Liver (tissue), 3 donors: ENCODE data around the gene MYO10.

Source experiments
- ATF3 ChIP-seq: IDR thresholded peaks from 2 replicates; pipeline ENCODE4 v1.6.1; 2016; ENCODE audit warnings: antibody characterized with exemption
- CTCF ChIP-seq: fragments of 150-350 bp; IDR thresholded peaks from 2 replicates; pipeline ENCODE4 v1.5.1; 2017; ENCODE audit warnings: improper control_type of control experiment, low read depth, low read length; ENCODE audit not compliant: missing input control
- EGR1 ChIP-seq, 2 donors: IDR thresholded peaks; 2 replicates each; pipeline ENCODE4 v1.6.1; 2016 to 2018; ENCODE audit warnings: antibody characterized with exemption in 2 of 2, low read depth in 2 of 2
- HNF4A ChIP-seq, 2 donors: conservative IDR thresholded peaks; 2 replicates each; pipeline ENCODE4 v1.6.1; 2016; ENCODE audit warnings: antibody characterized with exemption in 2 of 2, mild to moderate bottlenecking in 2 of 2
- HNF4G ChIP-seq: IDR thresholded peaks from 2 replicates; pipeline ENCODE4 v1.6.1; 2016; ENCODE audit warnings: antibody characterized with exemption
- JUND ChIP-seq, 2 donors: IDR thresholded peaks; 2 replicates each; pipeline ENCODE4 v1.6.1; 2016; ENCODE audit warnings: antibody characterized with exemption in 2 of 2
- MAX ChIP-seq: IDR thresholded peaks from 2 replicates; pipeline ENCODE4 v1.6.1; 2016; ENCODE audit warnings: antibody characterized with exemption
- NR2F2 ChIP-seq: IDR thresholded peaks from 2 replicates; pipeline ENCODE4 v1.6.1; 2016; ENCODE audit warnings: antibody characterized with exemption
- RAD21 ChIP-seq, 2 donors: IDR thresholded peaks; 2 replicates each; pipeline ENCODE4 v1.6.1; 2016; ENCODE audit warnings: antibody characterized with exemption in 2 of 2, mild to moderate bottlenecking in 2 of 2
- REST ChIP-seq: IDR thresholded peaks from 2 replicates; pipeline ENCODE4 v1.6.1; 2016; ENCODE audit warnings: antibody characterized with exemption, mild to moderate bottlenecking
- RXRA ChIP-seq, 2 donors: IDR thresholded peaks; 2 replicates each; pipeline ENCODE4 v1.6.1; 2017 to 2018; ENCODE audit warnings: antibody characterized with exemption in 2 of 2, mild to moderate bottlenecking in 1 of 2
- TAF1 ChIP-seq: conservative IDR thresholded peaks from 2 replicates; pipeline ENCODE4 v1.6.1; 2016; ENCODE audit warnings: antibody characterized with exemption, mild to moderate bottlenecking
- donor health status: healthy.
- donor health status: healthy.

- TF ChIP-seq RAD21 (IDR thresholded peaks at IDR 0.05) (no peak), CTCF (no peak), RXRA (IDR thresholded peaks at IDR 0.05) (no peak), MAX (no peak), ATF3 (no peak), REST (no peak), HNF4G (no peak), EGR1 (IDR thresholded peaks at IDR 0.05; ENCODE audit: low read depth in 2 of 2) (no peak), HNF4A (conservative IDR thresholded peaks at IDR 0.05) (no peak), NR2F2 (no peak), JUND (IDR thresholded peaks at IDR 0.05) (no peak), TAF1 (no peak)
Observed at GRCh38 chr5:16880547-16880946, 55.5 kb downstream of the MYO10 start.
